Stimulated activated CD4-positive, alpha-beta T cell treated with anti-CD3 and anti-CD28 coated beads, Interleukin-1b, Interleukin-23, amount 100 ng/mL, for 48 hours (primary cell): ENCODE data around the gene CDH3.
"Not testable (repeated sequence)": the region's sequence is repeated elsewhere in the genome, so short reads cannot be mapped to it uniquely, and the experiment has no call there.

Source experiments
- DNase-seq: peaks from one replicate; pipeline ENCODE4 v3.0.0-alpha.2; 2020

The CDH3 gene

DNA sequence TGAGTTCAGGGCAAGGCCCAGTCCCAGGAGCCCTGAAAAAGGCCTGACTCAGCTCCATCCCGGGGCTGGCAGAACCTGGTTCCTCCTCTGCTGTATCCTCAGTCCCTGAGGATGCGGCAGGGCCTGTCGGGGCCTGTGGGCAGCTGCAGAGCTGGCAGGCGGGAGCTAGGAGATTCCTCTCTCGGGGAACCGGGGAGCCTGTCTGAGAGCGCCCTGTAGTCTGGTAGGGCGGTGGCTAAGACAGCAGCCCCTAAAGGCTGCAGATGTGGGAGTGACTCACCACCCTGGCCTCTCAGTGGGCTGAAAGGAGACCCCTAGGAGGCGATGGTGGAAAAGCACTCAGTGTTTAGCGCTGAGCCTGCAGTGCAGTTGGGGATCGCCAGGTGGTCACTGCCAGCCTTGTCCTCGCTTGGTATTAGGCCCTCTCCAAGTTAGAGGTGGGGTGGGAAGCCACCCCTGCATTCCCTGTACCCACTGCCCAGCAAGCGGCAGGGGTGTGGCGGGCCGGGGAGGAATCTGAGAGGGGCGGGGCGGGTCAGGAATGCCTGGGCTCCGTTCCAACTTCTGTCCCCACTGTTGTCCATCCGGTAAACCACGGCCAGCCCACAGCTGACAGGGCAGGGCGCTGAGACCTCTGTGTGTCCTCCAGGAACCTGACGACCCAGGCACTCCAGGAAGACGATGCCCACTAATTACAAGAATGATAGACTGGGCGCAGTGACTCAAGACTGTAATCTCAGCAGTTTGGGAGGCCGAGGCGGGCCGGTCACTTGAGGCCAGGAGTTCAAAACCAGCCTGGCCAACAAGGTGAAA lies 62.4 kb downstream of the CDH3 start:
- DNase-seq, result no peak

DNA sequence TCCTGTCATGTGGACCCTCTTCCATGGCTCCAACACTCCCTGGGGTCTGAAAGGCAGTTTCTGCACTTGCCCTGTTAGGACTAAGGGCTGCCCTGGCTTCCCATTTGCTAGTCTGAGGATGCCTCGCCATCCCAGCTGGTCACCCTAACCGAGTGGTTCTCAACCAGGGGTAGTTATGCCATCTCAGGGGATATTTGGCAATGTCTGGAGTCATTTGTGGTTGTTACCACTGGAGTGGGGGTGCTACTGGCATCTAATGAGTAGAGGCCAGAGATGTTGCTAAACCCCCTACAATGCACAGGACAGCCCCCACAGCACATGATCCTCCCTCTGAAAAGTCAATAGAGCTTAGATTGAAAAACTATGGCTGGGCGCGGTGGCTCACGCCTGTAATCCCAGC lies 65.1 kb downstream of the CDH3 start:
- DNase-seq, result no peak

DNA sequence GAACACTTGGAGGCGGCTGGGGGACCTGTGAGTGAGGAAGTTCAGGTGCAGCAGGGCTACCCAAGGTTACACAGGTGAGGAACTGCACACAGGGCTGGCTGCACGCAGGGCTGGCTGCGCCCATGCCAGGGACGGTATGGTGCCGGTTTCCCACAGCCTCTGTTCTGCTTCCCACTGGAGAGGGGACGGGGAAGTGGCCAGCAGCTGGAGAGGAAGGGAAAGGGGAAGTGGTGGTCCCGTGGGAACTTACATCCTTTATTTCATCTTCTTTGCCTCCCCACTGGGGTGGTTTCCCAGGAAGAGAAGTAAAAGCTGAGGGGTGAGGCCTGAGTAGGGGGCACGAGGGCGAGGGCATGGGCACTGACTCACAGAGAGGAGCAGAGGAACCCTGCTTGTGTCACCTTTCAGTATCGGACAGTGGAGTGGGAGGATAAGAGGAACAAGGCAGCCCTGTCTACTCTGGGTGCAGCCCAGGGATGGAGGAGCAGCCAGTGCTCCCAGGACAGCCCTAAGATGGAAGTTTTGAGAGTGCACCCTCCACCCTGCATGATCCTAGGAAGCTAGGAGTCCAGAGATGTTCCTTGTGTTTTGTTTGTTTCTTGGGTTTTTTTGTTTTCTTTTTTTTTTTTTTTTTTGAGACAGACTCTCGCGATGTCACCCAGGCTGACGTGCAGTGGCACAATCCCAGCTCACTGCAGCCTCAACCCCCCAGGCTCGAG lies 66.5 kb downstream of the CDH3 start:
- peak; percentile 16 for DNase-seq

DNA sequence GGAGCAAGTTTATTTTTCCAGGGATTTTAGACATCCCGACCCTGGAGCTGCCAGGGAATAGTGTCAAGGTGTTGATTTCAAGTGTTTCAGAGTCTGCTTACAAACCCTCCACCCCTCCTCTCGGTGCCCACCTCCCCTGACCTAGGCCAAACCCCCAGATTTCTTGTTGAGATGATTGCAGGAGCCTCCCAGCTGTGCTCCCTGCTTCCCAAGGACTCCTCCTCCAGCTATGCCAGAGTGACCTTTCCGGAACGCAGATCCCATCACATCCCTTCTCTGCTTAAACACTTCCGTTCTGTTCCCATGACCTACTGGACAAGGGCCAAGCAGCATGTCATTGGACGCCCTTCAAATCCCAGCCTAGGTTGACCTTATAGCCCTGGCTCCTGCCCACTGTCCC lies 68.3 kb downstream of the CDH3 start:
- DNase-seq, result no peak

- DNase-seq, result no peak
Measured at GRCh38 chr16:68715471-68715870, 70.4 kb downstream of the CDH3 start.

DNA sequence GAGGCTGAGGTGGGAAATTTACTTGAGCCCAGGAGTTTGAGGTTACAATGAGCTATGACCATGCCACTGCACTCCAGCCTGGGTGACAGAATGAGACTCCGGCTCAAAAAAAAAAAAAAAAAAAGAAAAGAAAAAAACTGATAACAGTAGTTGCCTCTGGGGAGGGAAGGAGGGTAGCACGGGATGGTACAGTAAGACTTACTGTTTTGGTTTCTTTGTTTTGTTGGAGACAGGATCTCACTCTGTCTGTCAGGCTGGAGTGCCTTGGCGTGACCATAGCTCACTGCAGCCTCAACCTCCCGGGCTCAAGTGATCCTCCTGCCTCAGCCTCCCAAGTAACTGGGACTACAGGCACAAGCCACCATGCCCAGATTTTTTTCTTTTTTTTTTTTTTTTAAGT lies 71.4 kb downstream of the CDH3 start:
- DNase-seq, result not testable (repeated sequence)

DNA sequence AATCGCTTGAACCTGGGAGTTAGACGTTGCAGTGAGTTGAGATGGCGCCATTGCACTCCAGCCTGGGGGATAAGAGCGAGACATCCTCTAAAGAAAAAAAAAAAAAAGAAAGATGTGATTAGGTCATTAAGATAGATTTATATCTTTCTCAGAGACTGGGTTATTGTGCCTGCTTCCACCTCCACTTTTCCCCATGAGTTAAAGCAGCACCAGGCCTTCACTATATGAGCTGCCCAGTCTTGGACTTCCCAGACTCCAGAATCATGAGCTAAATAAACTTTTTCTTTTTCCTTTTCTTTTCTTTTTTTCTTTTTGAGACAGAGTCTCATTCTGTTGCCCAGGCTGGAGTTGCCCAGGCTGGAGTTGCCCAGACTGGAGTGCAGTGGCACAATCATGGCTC lies 72.6 kb downstream of the CDH3 start:
- no peak for DNase-seq

- DNase-seq, result no peak
Measured at GRCh38 chr16:68718590-68718989, 73.5 kb downstream of the CDH3 start.

- peak; percentile 48 for DNase-seq
Measured at GRCh38 chr16:68719993-68720489, 74.9 kb downstream of the CDH3 start.

GRCh38 chr16:68722119-68723024 lies 77.3 kb downstream of the CDH3 start:
- no peak for DNase-seq

GRCh38 chr16:68724797-68725196 lies 79.7 kb downstream of the CDH3 start:
- no peak for DNase-seq

- DNase-seq, result no peak
Measured at GRCh38 chr16:68728523-68728922, 83.4 kb downstream of the CDH3 start.

DNA sequence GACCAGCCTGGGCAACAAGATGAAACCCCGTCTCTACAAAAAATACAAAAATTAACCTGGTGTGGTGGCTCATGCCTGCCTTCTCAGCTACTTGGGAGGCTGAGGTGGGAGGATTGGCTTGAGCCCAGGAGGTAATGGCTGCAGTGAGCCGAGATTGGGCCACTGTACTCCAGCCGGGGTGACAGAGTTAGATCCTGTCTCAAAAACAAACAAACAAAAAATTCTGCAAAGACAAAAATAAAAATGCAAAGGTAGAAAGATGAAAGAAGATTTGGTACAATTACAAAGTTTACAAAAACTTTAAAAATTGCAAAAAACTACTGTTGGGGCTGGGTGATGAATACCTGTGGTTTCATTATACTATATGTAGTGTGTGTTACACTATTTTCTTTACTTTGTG lies 86.5 kb downstream of the CDH3 start:
- DNase-seq, result no peak

- no peak for DNase-seq
Measured at GRCh38 chr16:68732042-68732680, 87.1 kb downstream of the CDH3 start.

DNA sequence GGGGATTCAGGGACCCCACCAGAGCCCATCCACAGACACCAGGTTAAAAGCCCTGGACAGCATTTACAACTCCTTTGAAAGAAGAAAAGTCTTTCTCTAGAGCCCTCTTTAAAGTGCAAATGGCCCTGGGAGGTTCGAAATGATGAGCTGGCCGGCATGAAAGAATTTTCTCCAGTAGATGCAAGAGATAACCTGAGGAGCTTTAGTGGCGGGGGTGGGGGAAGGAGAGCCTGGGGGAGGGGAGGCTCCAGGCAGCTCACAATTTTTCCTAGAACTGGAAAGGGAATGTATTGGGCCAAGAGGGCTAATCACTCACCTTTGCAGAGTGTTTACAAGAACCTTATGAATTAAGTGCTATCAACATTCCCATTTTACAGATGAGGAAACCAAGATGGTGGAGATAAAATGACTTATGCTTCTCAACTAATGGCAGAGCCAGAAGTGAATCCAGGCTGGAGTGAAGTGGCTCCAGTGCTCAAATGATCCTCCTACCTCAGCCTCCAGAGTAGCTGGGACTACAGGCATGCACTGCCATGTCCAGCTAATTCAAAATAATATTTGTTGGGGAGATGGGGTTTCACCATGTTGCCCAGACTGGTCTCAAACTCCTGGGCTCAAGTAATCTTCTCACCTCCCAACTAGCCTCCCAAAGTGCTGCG lies 87.8 kb downstream of the CDH3 start:
- DNase-seq, result no peak

GRCh38 chr16:68733570-68733969 lies 88.5 kb downstream of the CDH3 start:
- DNase-seq, result no peak

- no peak for DNase-seq
Measured at GRCh38 chr16:68734782-68735181, 89.7 kb downstream of the CDH3 start.

GRCh38 chr16:68736561-68736960 lies 91.5 kb downstream of the CDH3 start:
- DNase-seq, result no peak

GRCh38 chr16:68737046-68737729 lies 92.1 kb downstream of the CDH3 start, which contains the start of gene CDH1:
TSS of gene CDH1 (plus strand) at chr16:68737292. CDS start at chr16:68737416, 124 bp downstream.
- DNase-seq, result peak; percentile 12

DNA sequence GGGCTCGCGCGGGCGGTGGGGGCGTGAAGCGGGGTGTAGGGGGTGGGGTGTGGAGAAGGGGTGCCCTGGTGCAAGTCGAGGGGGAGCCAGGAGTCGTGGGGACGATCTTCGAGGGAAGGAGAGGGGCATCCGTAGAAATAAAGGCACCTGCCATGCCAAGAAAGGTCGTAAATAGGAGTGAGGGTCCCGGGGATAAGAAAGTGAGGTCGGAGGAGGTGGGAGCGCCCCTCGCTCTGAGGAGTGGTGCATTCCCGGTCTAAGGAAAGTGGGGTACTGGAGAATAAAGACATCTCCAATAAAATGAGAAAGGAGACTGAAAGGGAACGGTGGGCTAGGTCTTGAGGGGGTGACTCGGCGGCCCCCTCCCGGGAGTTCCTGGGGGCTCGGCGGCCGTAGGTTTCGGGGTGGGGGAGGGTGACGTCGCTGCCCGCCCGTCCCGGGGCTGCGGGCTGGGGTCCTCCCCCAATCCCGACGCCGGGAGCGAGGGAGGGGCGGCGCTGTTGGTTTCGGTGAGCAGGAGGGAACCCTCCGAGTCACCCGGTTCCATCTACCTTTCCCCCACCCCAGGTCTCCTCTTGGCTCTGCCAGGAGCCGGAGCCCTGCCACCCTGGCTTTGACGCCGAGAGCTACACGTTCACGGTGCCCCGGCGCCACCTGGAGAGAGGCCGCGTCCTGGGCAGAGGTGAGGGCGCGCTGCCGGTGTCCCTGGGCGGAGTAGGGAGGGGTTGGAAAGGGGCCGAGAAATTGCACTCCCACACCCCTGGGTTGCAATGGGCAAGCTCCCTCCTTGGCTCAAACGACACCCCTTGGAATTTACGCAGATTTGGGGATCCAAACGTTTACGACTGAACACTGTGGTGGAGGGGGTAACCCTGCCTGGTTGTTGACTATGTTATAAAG lies 92.9 kb downstream of the CDH3 start:
- peak; percentile 13 for DNase-seq
